Measurements from ENCODE around the gene CASP1. TPM values are rescaled to one million over a fixed set of nuclear protein-coding genes. Genes with fewer than 3 reads are reported as not detected.

CASP1 gene
- total and polyA plus RNA-seq, 2 donors (not counting 3 experiments of a cell fraction or from before 2014, with no cell fraction given) = 1.8 to 12.4 TPM

GRCh38 chr11:105057432-105057831 is 22.5 kb upstream of the CASP1 start:
- dilution Hi-C loops (cut with MboI; ENCODE audit: extremely low pct_ligation_motif_present, low sequenced_read_pairs) (no loop called here), intact Hi-C loops (cut with micrococcal nuclease) (no loop called here)
- Histone ChIP-seq H3K79me2 (ENCODE audit: control insufficient read depth, insufficient read depth, low read length) (no peaks in the 10 kb centered on the region), H3K4me3 (replicated peaks in 1 of 3; ENCODE audit: insufficient read depth in 1 of 3, low read depth in 1 of 3, low read length in 3 of 3) (no peak overlapping the region), H2AFZ (ENCODE audit: low read depth, low read length) (no peak overlapping the region), H3K27ac (ENCODE audit: insufficient read depth, low read depth, low read length) (no peak overlapping the region), H3K4me2 (ENCODE audit: insufficient read depth, low read length) (no peak overlapping the region), H3K27me3 (ENCODE audit: control insufficient read depth in 2 of 2, insufficient read depth in 2 of 2, low read length in 2 of 2) (no peaks in the 10 kb centered on the region), H3K36me3 (ENCODE audit: control insufficient read depth in 2 of 2, extremely low read depth in 1 of 2, insufficient read depth in 2 of 2, low read length in 2 of 2) (no peaks in the 10 kb centered on the region), H3K9me3 (replicated peaks; ENCODE audit: control insufficient read depth, insufficient read depth, low read length) (no peaks in the 10 kb centered on the region), H3K4me1 (ENCODE audit: control insufficient read depth, extremely low read depth, insufficient read depth, low read length) (no peaks in the 10 kb centered on the region), H4K20me1 (replicated peaks; ENCODE audit: control insufficient read depth, extremely low read depth, insufficient read depth, low read length) (no peaks in the 10 kb centered on the region), H3K9ac (replicated peaks; ENCODE audit: extremely low read depth, insufficient read depth, low read length) (no peak overlapping the region), H3K9me1 (replicated peaks; ENCODE audit: control insufficient read depth, extremely low read depth, insufficient read depth, low read length) (no peaks in the 10 kb centered on the region)
- DNase-seq (ENCODE audit: low read depth, low spot score) (no peak), FAIRE-seq (no peak)
- CTCF ChIA-PET = no interaction called here
- no peak for TF ChIP-seq POLR2AphosphoS5 (IDR thresholded peaks at IDR 0.05; ENCODE audit: insufficient read depth, low read depth, low read length)
- no peak for TF ChIP-seq MYC (IDR thresholded peaks at IDR 0.05; ENCODE audit: low read depth, low read length)
- TF ChIP-seq, protein P1, sequence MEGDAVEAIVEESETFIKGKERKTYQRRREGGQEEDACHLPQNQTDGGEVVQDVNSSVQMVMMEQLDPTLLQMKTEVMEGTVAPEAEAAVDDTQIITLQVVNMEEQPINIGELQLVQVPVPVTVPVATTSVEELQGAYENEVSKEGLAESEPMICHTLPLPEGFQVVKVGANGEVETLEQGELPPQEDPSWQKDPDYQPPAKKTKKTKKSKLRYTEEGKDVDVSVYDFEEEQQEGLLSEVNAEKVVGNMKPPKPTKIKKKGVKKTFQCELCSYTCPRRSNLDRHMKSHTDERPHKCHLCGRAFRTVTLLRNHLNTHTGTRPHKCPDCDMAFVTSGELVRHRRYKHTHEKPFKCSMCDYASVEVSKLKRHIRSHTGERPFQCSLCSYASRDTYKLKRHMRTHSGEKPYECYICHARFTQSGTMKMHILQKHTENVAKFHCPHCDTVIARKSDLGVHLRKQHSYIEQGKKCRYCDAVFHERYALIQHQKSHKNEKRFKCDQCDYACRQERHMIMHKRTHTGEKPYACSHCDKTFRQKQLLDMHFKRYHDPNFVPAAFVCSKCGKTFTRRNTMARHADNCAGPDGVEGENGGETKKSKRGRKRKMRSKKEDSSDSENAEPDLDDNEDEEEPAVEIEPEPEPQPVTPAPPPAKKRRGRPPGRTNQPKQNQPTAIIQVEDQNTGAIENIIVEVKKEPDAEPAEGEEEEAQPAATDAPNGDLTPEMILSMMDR (IDR thresholded peaks at IDR 0.05; ENCODE audit: extremely low read depth in 1 of 2, insufficient read depth in 1 of 2, low read depth in 1 of 2, low read length in 2 of 2) = no peak
- TF ChIP-seq EZH2 (IDR thresholded peaks at IDR 0.05; ENCODE audit: borderline replicate concordance, low read depth, low read length, severe bottlenecking) = no peak
- TF ChIP-seq POLR2A (IDR thresholded peaks at IDR 0.05; ENCODE audit: low read depth, low read length) = no peak
- TF ChIP-seq GATA2 (IDR thresholded peaks at IDR 0.05; ENCODE audit: insufficient read depth, insufficient read length, low read depth, low read length) = no peak
- no peak for TF ChIP-seq FOS (IDR thresholded peaks at IDR 0.05; ENCODE audit: borderline replicate concordance, insufficient read depth, low read length)
- TF ChIP-seq MAX (IDR thresholded peaks at IDR 0.05; ENCODE audit: insufficient read depth, insufficient read length) = no peak
- TF ChIP-seq JUN (IDR thresholded peaks at IDR 0.05; ENCODE audit: borderline replicate concordance, insufficient read depth, insufficient read length, low read depth) = no peak
- BruUV-seq (replicated peaks) = no TSS peak
- POLR2A ChIA-PET = no interaction called here

All from endothelial cell of umbilical vein (primary cell).